K562 (cell line): ENCODE data around the gene ACOX2. TPM values are rescaled to one million over a fixed set of nuclear protein-coding genes. Genes with fewer than 3 reads are reported as not detected.
A peak's percentile ranks its signal among the peaks of the same experiment; 100 is the strongest.

Source experiments
- ARID2 ChIP-seq: fragments of 450-650 bp; IDR thresholded peaks from 2 replicates; pipeline ENCODE4 v1.6.1; 2017; ENCODE audit warnings: antibody characterized with exemption, mild to moderate bottlenecking
- CXXC5 ChIP-seq: fragments of 250-450 bp; sonication (Bioruptor Pico); IDR thresholded peaks from 2 replicates; pipeline ENCODE4 v1.8.0; 2022; ENCODE audit warnings: inconsistent platforms, mild to moderate bottlenecking, moderate library complexity
- EGR1 ChIP-seq: fragments of 450-650 bp; conservative IDR thresholded peaks from 2 replicates; pipeline ENCODE4 v1.6.1; 2017; ENCODE audit warnings: mild to moderate bottlenecking
- ESRRA ChIP-seq: fragments of 450-650 bp; IDR thresholded peaks from 2 replicates; pipeline ENCODE4 v1.6.1; 2014; ENCODE audit warnings: low read depth, mild to moderate bottlenecking, moderate library complexity, borderline replicate concordance
- MAZ ChIP-seq, 2 experiments: fragments of 450-650 bp in 1 of 2; sonication (generic) in 1 of 2; formaldehyde crosslinking; IDR thresholded peaks in 1 of 2; conservative IDR thresholded peaks in 1 of 2; 2 replicates each; pipeline versions ENCODE4 v1.4.0 to v1.5.0; 2020; ENCODE audit warnings: mild to moderate bottlenecking in 1 of 2, missing genetic modification reagents in 1 of 2
- NEUROD1 ChIP-seq: fragments of 150-350 bp; IDR thresholded peaks from 2 replicates; pipeline ENCODE4 v1.6.1; 2014; ENCODE audit warnings: borderline replicate concordance, low read length, low read depth; ENCODE audit not compliant: partially characterized antibody
- NR4A1 ChIP-seq, 2 experiments: fragments of 250-450 bp in 1 of 2; fragments of 450-650 bp in 1 of 2; sonication (Bioruptor Pico) in 1 of 2; IDR thresholded peaks; 2 replicates each; pipeline versions ENCODE4 v1.4.0 to v1.6.1; 2016 to 2020; ENCODE audit warnings: mild to moderate bottlenecking in 2 of 2, missing compliant biosample characterization in 1 of 2, missing genetic modification characterization in 1 of 2, moderate library complexity in 1 of 2
- SMAD4 ChIP-seq: fragments of 250-450 bp; sonication (Bioruptor Pico); conservative IDR thresholded peaks from 2 replicates; pipeline ENCODE4 v1.8.0; 2021; ENCODE audit warnings: inconsistent platforms, mild to moderate bottlenecking, moderate library complexity
- ZFX ChIP-seq: sonication (generic); formaldehyde crosslinking; IDR thresholded peaks from 2 replicates; pipeline ENCODE4 v1.8.0; 2022; ENCODE audit warnings: mild to moderate bottlenecking, missing genetic modification reagents, moderate library complexity
- ZNF121 ChIP-seq: sonication (generic); formaldehyde crosslinking; conservative IDR thresholded peaks from 2 replicates; pipeline ENCODE4 v1.8.0; 2022; ENCODE audit warnings: missing genetic modification reagents
- polyA plus RNA-seq, 8 experiments: library from polyadenylated mRNA; depleted of rRNA in 4 of 8; stranded (reverse) in 5 of 8; unstranded in 3 of 8; fragments of >200 nt; fragmentation: Nextera tagmentation in 2 of 8; fragmentation: Illumina TruSeq in 1 of 8; extraction: Ambion mirVana in 2 of 8; extraction: Trizol in 1 of 8; gene quantifications; 2 replicates each; pipeline versions ENCODE4 v1.2.1 to v1.2.3, GENCODE V29; 2011 to 2014; ENCODE audit warnings: inconsistent platforms in 1 of 8, missing spikeins in 1 of 8
- total RNA-seq, 7 experiments: library from RNA; depleted of rRNA in 6 of 7; stranded (reverse); fragments of >200 nt in 6 of 7; fragmentation: Illumina TruSeq in 2 of 7; extraction: Trizol in 2 of 7; gene quantifications; 2 replicates each; pipeline versions ENCODE4 v1.2.1 to v1.2.3, GENCODE V29; 2011 to 2021; ENCODE audit warnings: low replicate concordance in 1 of 7
- TF ChIP-seq, protein P1 (sequence below): fragments of 450-650 bp; formaldehyde crosslinking; IDR thresholded peaks from 2 replicates; pipeline ENCODE4 v1.4.0; 2022; ENCODE audit warnings: missing genetic modification characterization
- TF ChIP-seq, protein P2 (sequence below): sonication (generic); formaldehyde crosslinking; IDR thresholded peaks from 2 replicates; pipeline ENCODE4 v1.9.0; 2022; ENCODE audit warnings: mild to moderate bottlenecking, missing genetic modification reagents
- TF ChIP-seq, protein P3 (sequence below), 2 experiments: IDR thresholded peaks; 2 replicates each; pipeline ENCODE4 v1.6.1; 2011; ENCODE audit warnings: borderline replicate concordance in 1 of 2, control low read depth in 1 of 2, low read depth in 1 of 2, low read length in 1 of 2, mild to moderate bottlenecking in 1 of 2, mixed read lengths in 1 of 2, moderate library complexity in 1 of 2; ENCODE audit not compliant: insufficient read depth in 1 of 2, insufficient read length in 1 of 2, poor library complexity in 1 of 2, severe bottlenecking in 1 of 2; ENCODE audit errors: extremely low read depth in 1 of 2
- TF ChIP-seq, protein P4 (sequence below): sonication (generic); formaldehyde crosslinking; IDR thresholded peaks from 2 replicates; pipeline ENCODE4 v1.8.0; 2022; ENCODE audit warnings: missing genetic modification reagents, mild to moderate bottlenecking, moderate library complexity, borderline replicate concordance

The ACOX2 gene
- total and polyA plus RNA-seq, 9 of the 15 experiments (the other 6 are each of a cell fraction or from before 2014, with no cell fraction given) = 0.15 TPM; not detected in 8

DNA sequence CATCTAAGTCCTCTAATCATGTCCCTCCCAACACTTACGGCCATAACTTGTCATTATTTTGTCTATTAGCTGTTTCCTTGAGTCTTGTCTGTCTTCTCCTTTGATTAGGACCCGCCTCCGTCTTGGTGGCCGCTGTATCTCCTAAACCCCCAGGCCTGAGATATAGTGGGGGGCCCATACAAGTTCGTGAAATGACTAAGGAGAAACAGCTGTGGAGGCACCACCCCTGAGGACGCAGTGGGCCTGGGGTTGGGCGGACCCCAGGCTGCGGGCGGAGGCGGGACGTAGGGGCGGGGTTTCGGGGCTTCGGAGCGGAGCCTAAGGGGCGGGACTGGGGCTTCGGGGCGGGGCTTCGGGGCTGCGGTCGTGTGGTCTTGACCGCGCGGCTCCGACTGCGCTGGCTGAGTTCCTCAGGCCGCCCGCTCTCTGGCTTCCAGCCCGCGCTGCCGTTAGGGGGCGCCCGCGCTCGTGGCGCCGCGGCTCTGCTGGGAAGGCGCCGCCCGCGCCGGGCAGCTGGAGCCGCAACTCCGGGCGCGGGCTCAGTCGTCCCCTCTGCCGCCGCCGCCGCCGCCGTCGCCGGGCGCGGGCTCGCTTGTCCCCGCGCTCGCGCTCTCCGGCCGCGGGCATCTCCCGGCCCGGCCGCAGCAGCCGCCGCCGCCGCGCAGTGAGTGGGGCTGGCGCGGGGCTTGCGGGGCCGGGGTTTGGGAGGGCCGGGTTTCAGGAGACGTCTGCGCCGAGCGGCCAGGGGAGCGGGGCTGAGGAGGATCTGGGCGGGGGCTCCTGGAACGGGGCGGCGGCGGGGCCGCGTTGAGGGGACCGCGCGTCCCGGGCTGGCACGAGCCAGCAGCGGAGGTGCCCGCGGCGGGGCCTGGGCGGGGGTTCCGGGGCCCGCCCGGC is 45.2 kb downstream of the ACOX2 start, which contains the start of gene KCTD6 (continued):
- TF ChIP-seq, protein P1, sequence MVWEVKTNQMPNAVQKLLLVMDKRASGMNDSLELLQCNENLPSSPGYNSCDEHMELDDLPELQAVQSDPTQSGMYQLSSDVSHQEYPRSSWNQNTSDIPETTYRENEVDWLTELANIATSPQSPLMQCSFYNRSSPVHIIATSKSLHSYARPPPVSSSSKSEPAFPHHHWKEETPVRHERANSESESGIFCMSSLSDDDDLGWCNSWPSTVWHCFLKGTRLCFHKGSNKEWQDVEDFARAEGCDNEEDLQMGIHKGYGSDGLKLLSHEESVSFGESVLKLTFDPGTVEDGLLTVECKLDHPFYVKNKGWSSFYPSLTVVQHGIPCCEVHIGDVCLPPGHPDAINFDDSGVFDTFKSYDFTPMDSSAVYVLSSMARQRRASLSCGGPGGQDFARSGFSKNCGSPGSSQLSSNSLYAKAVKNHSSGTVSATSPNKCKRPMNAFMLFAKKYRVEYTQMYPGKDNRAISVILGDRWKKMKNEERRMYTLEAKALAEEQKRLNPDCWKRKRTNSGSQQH = no peak
- TF ChIP-seq CXXC5 (CRISPR knock-in tag) (peak; percentile 81), ARID2 (no peak), ZNF121 (CRISPR knock-in tag) (no peak), MAZ (CRISPR knock-in tag; conservative IDR thresholded peaks at IDR 0.05 in 1 of 2, IDR thresholded peaks at IDR 0.05 in 1 of 2) (peak; percentile 14 to 61; a peak in 1 of 4 replicates), ESRRA (peak; percentile 52; the same call in 1 of the 2 replicates), EGR1 (peak; percentile 50; the same call in 1 of the 2 replicates), ZFX (CRISPR knock-in tag) (0 out of 2 replicates have a peak, but pooled peaks have one; percentile 21), NR4A1 (CRISPR knock-in tag; IDR thresholded peaks at IDR 0.05) (no peak), NR4A1 (tag; IDR thresholded peaks at IDR 0.05) (no peak), NEUROD1 (peak; percentile 46), SMAD4 (CRISPR knock-in tag) (peak; percentile 73)
- TF ChIP-seq, protein P2, sequence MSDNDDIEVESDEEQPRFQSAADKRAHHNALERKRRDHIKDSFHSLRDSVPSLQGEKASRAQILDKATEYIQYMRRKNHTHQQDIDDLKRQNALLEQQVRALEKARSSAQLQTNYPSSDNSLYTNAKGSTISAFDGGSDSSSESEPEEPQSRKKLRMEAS = 0 out of 2 replicates have a peak, but pooled peaks have one; percentile 28
- TF ChIP-seq, protein P3, sequence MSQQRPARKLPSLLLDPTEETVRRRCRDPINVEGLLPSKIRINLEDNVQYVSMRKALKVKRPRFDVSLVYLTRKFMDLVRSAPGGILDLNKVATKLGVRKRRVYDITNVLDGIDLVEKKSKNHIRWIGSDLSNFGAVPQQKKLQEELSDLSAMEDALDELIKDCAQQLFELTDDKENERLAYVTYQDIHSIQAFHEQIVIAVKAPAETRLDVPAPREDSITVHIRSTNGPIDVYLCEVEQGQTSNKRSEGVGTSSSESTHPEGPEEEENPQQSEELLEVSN (IDR thresholded peaks at IDR 0.05; ENCODE audit: borderline replicate concordance in 1 of 2, extremely low read depth in 1 of 2, insufficient read depth in 1 of 2, insufficient read length in 1 of 2, low read depth in 1 of 2, low read length in 1 of 2, poor library complexity in 1 of 2, severe bottlenecking in 1 of 2) = peak in 1 of 2 experiments; percentile 68
- TF ChIP-seq, protein P4, sequence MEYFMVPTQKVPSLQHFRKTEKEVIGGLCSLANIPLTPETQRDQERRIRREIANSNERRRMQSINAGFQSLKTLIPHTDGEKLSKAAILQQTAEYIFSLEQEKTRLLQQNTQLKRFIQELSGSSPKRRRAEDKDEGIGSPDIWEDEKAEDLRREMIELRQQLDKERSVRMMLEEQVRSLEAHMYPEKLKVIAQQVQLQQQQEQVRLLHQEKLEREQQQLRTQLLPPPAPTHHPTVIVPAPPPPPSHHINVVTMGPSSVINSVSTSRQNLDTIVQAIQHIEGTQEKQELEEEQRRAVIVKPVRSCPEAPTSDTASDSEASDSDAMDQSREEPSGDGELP (CRISPR knock-in tag) = peak; percentile 73
